CD4-positive, alpha-beta memory T cell (primary cell): Measurements from ENCODE around the gene COL23A1. TPM values are rescaled to one million over a fixed set of nuclear protein-coding genes. Genes with fewer than 3 reads are reported as not detected.

ENCODE experiments used
- CTCF ChIA-PET: fragments of 350-600 bp; sonication (Branson Sonifier 250); formaldehyde crosslinking; loops from one replicate; lab custom pipeline; 2021; ENCODE audit warnings: inconsistent platforms; ENCODE audit not compliant: partially characterized antibody; lab: Charles Lee
- POLR2A ChIA-PET: fragments of 350-600 bp; sonication (Branson Sonifier 250); formaldehyde crosslinking; loops from one replicate; lab custom pipeline; 2021; ENCODE audit not compliant: partially characterized antibody; lab: Charles Lee
- DNase-seq, 5 donors: peaks; one replicate each; pipeline versions ENCODE4 v3.0.0 to v3.0.0-alpha.2; 2020 to 2022; ENCODE audit warnings: mixed read lengths in 1 of 5
- H3K27ac ChIP-seq: one replicate; pipeline ENCODE4 v1.7.0; 2013; ENCODE audit warnings: low read depth, low read length
- H3K27me3 ChIP-seq: 2 replicates; pipeline ENCODE4 v1.7.0; 2013; ENCODE audit warnings: mild to moderate bottlenecking, low read length, moderate library complexity; ENCODE audit not compliant: insufficient read depth
- H3K36me3 ChIP-seq: 2 replicates; pipeline ENCODE4 v1.7.0; 2013; ENCODE audit warnings: mild to moderate bottlenecking, low read length, moderate library complexity; ENCODE audit not compliant: insufficient read depth
- H3K4me1 ChIP-seq: 2 replicates; pipeline ENCODE4 v1.7.0; 2013; ENCODE audit warnings: mild to moderate bottlenecking, low read length, moderate library complexity; ENCODE audit not compliant: insufficient read depth
- H3K4me3 ChIP-seq, 2 donors: one replicate each; pipeline ENCODE4 v1.7.0; 2013; ENCODE audit warnings: low read length in 2 of 2, mild to moderate bottlenecking in 1 of 2
- H3K9me3 ChIP-seq, 2 donors: one replicate each; pipeline ENCODE4 v1.7.0; 2013; ENCODE audit warnings: low read length in 2 of 2, control low read depth in 1 of 2; ENCODE audit not compliant: control insufficient read depth in 1 of 2
- H3K27ac Mint-ChIP-seq, 7 donors: one replicate each; pipeline ENCODE4 v1.8.0; 2020 to 2021; ENCODE audit warnings: mixed read lengths in 7 of 7, mild to moderate bottlenecking in 6 of 7, inconsistent platforms in 3 of 7, moderate library complexity in 3 of 7
- H3K27me3 Mint-ChIP-seq, 2 donors: one replicate each; pipeline ENCODE4 v1.8.0; 2020 to 2021; ENCODE audit warnings: mixed read lengths in 2 of 2
- H3K36me3 Mint-ChIP-seq, 2 donors: one replicate each; pipeline ENCODE4 v1.8.0; 2020 to 2021; ENCODE audit warnings: mixed read lengths in 2 of 2, inconsistent platforms in 1 of 2, mild to moderate bottlenecking in 1 of 2
- H3K4me1 Mint-ChIP-seq, 4 donors: one replicate each; pipeline ENCODE4 v1.8.0; 2020 to 2021; ENCODE audit warnings: mixed read lengths in 4 of 4, mild to moderate bottlenecking in 1 of 4
- H3K4me3 Mint-ChIP-seq, 8 donors: one replicate each; pipeline ENCODE4 v1.8.0; 2020 to 2021; ENCODE audit warnings: mixed read lengths in 8 of 8, mild to moderate bottlenecking in 7 of 8, moderate library complexity in 6 of 8, inconsistent platforms in 3 of 8
- H3K9me3 Mint-ChIP-seq, 8 donors: one replicate each; pipeline ENCODE4 v1.8.0; 2020 to 2021; ENCODE audit warnings: mixed read lengths in 8 of 8, mild to moderate bottlenecking in 5 of 8, inconsistent platforms in 3 of 8, moderate library complexity in 1 of 8
- intact Hi-C: fragments of 100-400 bp; cut with micrococcal nuclease; formaldehyde crosslinking; loops from one replicate; pipeline ENCODE4 v1.15.1; 2023
- polyA plus RNA-seq, 2 donors: library from polyadenylated mRNA; unstranded; fragments of 300-500 nt; fragmentation: Illumina TruSeq; gene quantifications; one replicate each; pipeline ENCODE4 v1.2.3, GENCODE V29; 2021
- total RNA-seq, 2 experiments: library from RNA; stranded (reverse); gene quantifications; one replicate each; pipeline ENCODE4 v1.2.3, GENCODE V29; 2021

The COL23A1 gene
- total RNA-seq (under 1 TPM; 0.17 to 0.25 TPM), polyA plus RNA-seq (not detected)

- Histone ChIP-seq H3K9me3 (peaks cover 0 to 12% of the 10 kb centered on the region in 2 donors), H3K36me3 (no peaks in the 10 kb centered on the region), H3K27me3 (peaks cover 23% of the 10 kb centered on the region), H3K4me1 (peaks cover 7% of the 10 kb centered on the region), H3K4me3 (peak within 1 kb of the TSS in 1 of 2 donors; percentile 34), H3K27ac (no peak within 1 kb of the TSS)
- POLR2A ChIA-PET = interaction anchor here (0.9 kb wide), 1 partner anchor 36 kb away, joined by 3 read pairs; the partner anchor contains the start of gene CLK4
- DNase-seq = peak; percentile 12 to 47 (median 16)
- CTCF ChIA-PET = no interaction called here
- peaks cover 5 to 24% (median 11%) of the 10 kb centered on the region in 4 donors for H3K4me1 Mint-ChIP-seq
- peak within 1 kb of the TSS; percentile 68 to 81 (median 78) for H3K4me3 Mint-ChIP-seq
- H3K27ac Mint-ChIP-seq = peak within 1 kb of the TSS in 2 of 7 donors; percentile 6 to 30
- peaks cover 37 to 45% of the 10 kb centered on the region in 2 donors for H3K27me3 Mint-ChIP-seq
- peaks cover 9 to 14% of the 10 kb centered on the region in 2 donors for H3K36me3 Mint-ChIP-seq
- intact Hi-C loops = no loop called here
- H3K9me3 Mint-ChIP-seq = peaks cover 0 to 22% (median 15%) of the 10 kb centered on the region in 8 donors
These were observed at the start of gene COL23A1 for GRCh38 chr5:178590141-178590923. TSS of gene COL23A1 (minus strand) at chr5:178590393.

GRCh38 chr5:178637356-178638074 is 47.3 kb upstream of the COL23A1 start:
- POLR2A ChIA-PET = interaction anchor here (1.2 kb wide), 1 partner anchor 11 kb away, joined by 3 read pairs; the partner anchor contains the start of gene CLK4

GRCh38 chr5:178632285-178632684 is 42.1 kb upstream of the COL23A1 start:
- ChIA-PET POLR2A (no interaction called here), CTCF (no interaction called here)

More at GRCh38 chr5:178637356-178638074, 47.3 kb upstream of the COL23A1 start:
- CTCF ChIA-PET = no interaction called here
- no peak overlapping the region for H3K4me3 ChIP-seq
- no peak for DNase-seq
- H3K36me3 ChIP-seq = no peaks in the 10 kb centered on the region
- no peaks in the 10 kb centered on the region for H3K36me3 Mint-ChIP-seq
- peaks cover 0 to 8% (median 0%) of the 10 kb centered on the region in 8 donors for H3K9me3 Mint-ChIP-seq
- no peaks in the 10 kb centered on the region for H3K9me3 ChIP-seq
- no peaks in the 10 kb centered on the region for H3K27me3 ChIP-seq
- H3K4me1 ChIP-seq = no peaks in the 10 kb centered on the region
- H3K27ac Mint-ChIP-seq = no peak overlapping the region
- peaks cover 4% of the 10 kb centered on the region in 2 donors for H3K27me3 Mint-ChIP-seq
- intact Hi-C loops = no loop called here
- H3K4me3 Mint-ChIP-seq = no peak overlapping the region
- no peaks in the 10 kb centered on the region for H3K4me1 Mint-ChIP-seq
- no peak overlapping the region for H3K27ac ChIP-seq

GRCh38 chr5:178630951-178631350 is 40.8 kb upstream of the COL23A1 start:
- Histone ChIP-seq H3K9me3 (no peaks in the 10 kb centered on the region), H3K36me3 (no peaks in the 10 kb centered on the region), H3K4me1 (peaks cover 6% of the 10 kb centered on the region), H3K4me3 (no peak overlapping the region), H3K27ac (no peak overlapping the region), H3K27me3 (no peaks in the 10 kb centered on the region)
- Mint-ChIP-seq H3K4me3 (no peak overlapping the region), H3K4me1 (peaks cover 0 to 9% (median 0%) of the 10 kb centered on the region in 4 donors), H3K36me3 (peaks cover 0 to 8% of the 10 kb centered on the region in 2 donors), H3K27ac (no peak overlapping the region), H3K27me3 (peaks cover 0 to 4% of the 10 kb centered on the region in 2 donors), H3K9me3 (peaks cover 0 to 4% (median 0%) of the 10 kb centered on the region in 8 donors)
- ChIA-PET CTCF (no interaction called here), POLR2A (no interaction called here)
- intact Hi-C loops = no loop called here
- DNase-seq = no peak

More at GRCh38 chr5:178632285-178632684, 42.1 kb upstream of the COL23A1 start:
- Histone ChIP-seq H3K4me1 (peaks cover 5% of the 10 kb centered on the region), H3K36me3 (no peaks in the 10 kb centered on the region), H3K9me3 (no peaks in the 10 kb centered on the region), H3K27ac (no peak overlapping the region), H3K4me3 (no peak overlapping the region), H3K27me3 (no peaks in the 10 kb centered on the region)
- H3K4me1 Mint-ChIP-seq = no peaks in the 10 kb centered on the region
- H3K9me3 Mint-ChIP-seq = peaks cover 0 to 2% (median 0%) of the 10 kb centered on the region in 8 donors
- peaks cover 4% of the 10 kb centered on the region in 2 donors for H3K27me3 Mint-ChIP-seq
- H3K36me3 Mint-ChIP-seq = no peaks in the 10 kb centered on the region
- no peak overlapping the region for H3K4me3 Mint-ChIP-seq
- no peak overlapping the region for H3K27ac Mint-ChIP-seq
- intact Hi-C loops = no loop called here
- DNase-seq = no peak

- peaks cover 0 to 4% of the 10 kb centered on the region in 2 donors for H3K27me3 Mint-ChIP-seq
- ChIA-PET CTCF (no interaction called here), POLR2A (no interaction called here)
- peak overlapping the region in 1 of 7 donors; percentile 3 for H3K27ac Mint-ChIP-seq
- no peak overlapping the region for H3K4me3 ChIP-seq
- no peak overlapping the region for H3K4me3 Mint-ChIP-seq
- no peaks in the 10 kb centered on the region for H3K27me3 ChIP-seq
- H3K9me3 Mint-ChIP-seq = peaks cover 0 to 4% (median 0%) of the 10 kb centered on the region in 8 donors
- no peak overlapping the region for H3K27ac ChIP-seq
- H3K4me1 ChIP-seq = peaks cover 6% of the 10 kb centered on the region
- H3K9me3 ChIP-seq = no peaks in the 10 kb centered on the region
- intact Hi-C loops = no loop called here
- H3K4me1 Mint-ChIP-seq = peaks cover 3 to 14% (median 4%) of the 10 kb centered on the region in 4 donors
- no peak for DNase-seq
- no peaks in the 10 kb centered on the region for H3K36me3 ChIP-seq
- peaks cover 0 to 12% of the 10 kb centered on the region in 2 donors for H3K36me3 Mint-ChIP-seq
These were observed 40.3 kb upstream of the COL23A1 start for GRCh38 chr5:178630475-178630930.

- Mint-ChIP-seq H3K9me3 (peaks cover 0 to 2% (median 0%) of the 10 kb centered on the region in 8 donors), H3K27ac (peak overlapping the region; percentile 57 to 99 (median 81)), H3K36me3 (peaks cover 9 to 25% of the 10 kb centered on the region in 2 donors), H3K4me3 (peak overlapping the region; percentile 67 to 99 (median 73)), H3K4me1 (peaks cover 21 to 45% (median 30%) of the 10 kb centered on the region in 4 donors), H3K27me3 (no peaks in the 10 kb centered on the region)
- Histone ChIP-seq H3K27ac (peak overlapping the region; percentile 98), H3K9me3 (no peaks in the 10 kb centered on the region), H3K4me1 (peaks cover 37% of the 10 kb centered on the region), H3K36me3 (peaks cover 9% of the 10 kb centered on the region), H3K4me3 (peak overlapping the region in 1 of 2 donors; percentile 32), H3K27me3 (no peaks in the 10 kb centered on the region)
- ChIA-PET CTCF (no interaction called here), POLR2A (interaction anchor here (0.5 to 2.0 kb wide), 9 partner anchors 11 to 923 kb away, joined by 3 to 8 read pairs (median 3); partner anchors contain the start of genes COL23A1, HNRNPAB, RUFY1 and ZNF354B)
- no peak for DNase-seq
- intact Hi-C loops = loop anchor here (1.0 to 10.0 kb wide), 9 partner anchors 103 to 1865 kb away; partner anchors contain the start of genes CNOT6, HNRNPH1, PHYKPL and RUFY1
These were observed 37.0 kb upstream of the COL23A1 start for GRCh38 chr5:178627259-178627598.
